ENCODE data around the gene SSPN.

The SSPN gene

DNA sequence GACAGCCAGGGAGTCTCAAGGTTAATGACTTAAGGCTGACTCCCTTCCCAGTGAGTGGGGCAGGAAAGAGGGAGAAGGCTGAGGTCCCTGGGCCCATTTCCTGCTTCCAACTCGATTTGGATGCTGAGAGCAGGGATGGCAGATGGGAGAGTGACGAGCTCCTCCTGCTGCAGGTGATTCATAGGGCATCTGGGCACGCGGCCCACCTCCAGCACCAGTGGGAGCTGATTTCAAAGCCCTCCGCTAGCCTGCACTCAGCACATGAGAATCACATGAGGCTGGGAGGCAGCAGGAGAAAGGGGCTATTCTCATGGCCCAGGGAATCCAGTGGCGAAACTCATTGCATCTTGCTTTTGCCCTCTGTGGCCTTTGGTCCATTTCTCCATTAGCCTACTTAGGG lies 90.8 kb downstream of the SSPN start:
- no peak for DNase-seq (ENCODE audit: low read depth)

- DNase-seq (ENCODE audit: low read depth), result no peak
Observed at GRCh38 chr12:26287671-26288381, 92.5 kb downstream of the SSPN start.

- no peak for DNase-seq (ENCODE audit: low read depth)
Observed at GRCh38 chr12:26290565-26290964, 95.2 kb downstream of the SSPN start.

GRCh38 chr12:26292596-26292995 lies 97.2 kb downstream of the SSPN start:
- DNase-seq (ENCODE audit: low read depth), result no peak

DNA sequence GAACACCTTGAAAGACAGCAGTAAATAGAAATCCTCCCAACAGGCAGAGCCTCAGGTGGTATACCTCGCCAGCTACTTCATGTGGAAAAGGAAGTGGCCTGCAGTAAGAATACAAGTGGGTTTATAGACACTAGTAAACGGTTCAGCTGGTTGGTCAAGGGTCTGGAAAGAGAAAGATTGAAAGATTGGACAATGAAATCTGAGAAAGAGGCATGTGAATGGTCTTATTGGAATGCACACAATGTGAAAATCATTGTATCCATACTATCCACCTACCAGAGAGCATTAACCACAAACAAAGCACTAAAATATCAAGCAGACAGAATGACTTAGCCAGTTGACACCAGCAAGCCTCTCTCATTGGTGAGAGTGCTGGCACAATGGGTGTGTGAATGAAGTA lies 98.2 kb downstream of the SSPN start:
- DNase-seq (ENCODE audit: low read depth), result no peak

DNA sequence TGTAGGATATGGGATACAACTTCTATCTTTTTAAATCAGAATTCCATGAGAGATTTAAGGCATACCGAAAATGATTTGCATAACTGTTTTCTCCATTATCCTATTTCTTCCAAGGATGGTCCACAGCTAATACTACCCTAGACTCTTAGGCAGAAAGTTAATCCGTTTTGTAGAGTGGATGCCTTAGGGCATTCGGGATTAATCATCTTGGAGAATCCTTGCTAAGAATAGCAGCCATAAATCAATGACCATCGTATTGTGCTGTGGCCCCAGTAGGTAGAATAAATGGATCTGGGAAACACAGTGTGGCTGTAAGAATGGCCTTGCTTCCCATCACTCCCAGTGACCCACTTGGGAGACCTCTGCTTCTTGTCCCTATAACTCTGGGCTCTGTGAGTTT lies 99.6 kb downstream of the SSPN start:
- DNase-seq (ENCODE audit: low read depth), result no peak

GRCh38 chr12:26297396-26298070 lies 102.2 kb downstream of the SSPN start:
- DNase-seq (ENCODE audit: low read depth), result no peak

DNA sequence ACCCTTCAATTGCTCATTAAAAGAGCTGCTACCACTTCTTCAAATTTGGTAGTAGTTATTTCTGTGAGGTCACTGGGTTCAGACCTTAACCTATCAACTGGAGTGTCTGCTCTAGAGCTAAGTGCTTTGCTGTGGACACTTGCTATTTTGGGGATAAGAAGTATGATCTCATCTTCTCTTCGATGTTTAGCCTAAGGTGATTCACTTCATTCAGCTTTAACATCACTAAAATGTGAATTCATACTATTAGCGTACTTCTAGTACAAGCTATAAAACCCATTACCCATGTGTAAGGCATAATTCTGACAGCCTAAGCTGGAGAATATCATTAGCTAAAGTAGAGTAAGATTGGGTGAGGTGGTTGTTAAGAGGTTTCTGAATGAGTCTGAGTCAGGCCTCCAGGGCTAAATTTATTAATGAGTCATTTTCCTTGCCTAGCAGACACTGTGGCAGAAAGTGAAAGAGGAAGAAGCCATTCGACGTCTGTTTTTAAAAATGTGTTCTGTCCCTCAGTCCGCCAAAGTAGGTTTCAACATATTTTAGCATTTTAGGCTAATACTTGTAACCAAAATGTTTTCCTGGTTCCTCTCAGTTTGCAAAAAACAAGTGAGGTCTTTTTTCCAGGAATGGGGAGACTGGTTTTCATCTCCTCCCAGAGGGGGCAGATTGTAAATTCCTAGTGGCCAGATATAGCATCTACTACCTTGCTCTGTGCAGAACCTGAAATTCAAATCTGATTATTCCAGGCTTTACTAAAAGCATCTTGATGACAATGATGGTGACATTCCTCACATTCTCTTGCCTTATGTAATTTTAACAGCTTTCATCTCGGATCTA lies 103.6 kb downstream of the SSPN start:
- no peak for DNase-seq (ENCODE audit: low read depth)

- no peak for DNase-seq (ENCODE audit: low read depth)
Observed at GRCh38 chr12:26299751-26300150, 104.4 kb downstream of the SSPN start.
